HEK293 (cell line): ENCODE measurements around the gene IGF2BP2.

Source experiments
- CTCF ChIA-PET: fragments of 350-600 bp; formaldehyde crosslinking; extraction: SDS; loops from one replicate; lab custom pipeline; 2021; ENCODE audit warnings: antibody characterized with exemption; lab: Yijun Ruan, JAX
- POLR2A ChIA-PET: fragments of 300-600 bp; formaldehyde crosslinking; extraction: SDS; loops from one replicate; lab custom pipeline; 2020; ENCODE audit warnings: antibody characterized with exemption, inconsistent platforms; lab: Yijun Ruan, JAX
- H3K27ac ChIP-seq: fragments of 200-500 bp; sonication (Bioruptor generic); 2 replicates; pipeline ENCODE4 v1.5.1; 2014; ENCODE audit warnings: low read depth, low read length, control low read depth, inconsistent platforms; ENCODE audit errors: extremely low read depth
- H3K36me3 ChIP-seq, 2 experiments: fragments of 200-500 bp in 1 of 2; sonication (Bioruptor generic) in 1 of 2; 1 replicate in 1 of 2; 2 replicates in 1 of 2; pipeline ENCODE4 v1.5.1; 2014 to 2017; ENCODE audit warnings: inconsistent platforms in 2 of 2, low read length in 2 of 2; ENCODE audit not compliant: control insufficient read depth in 2 of 2, insufficient read depth in 1 of 2
- H3K4me1 ChIP-seq: fragments of 200-500 bp; sonication (Bioruptor generic); 2 replicates; pipeline ENCODE4 v1.5.1; 2014; ENCODE audit warnings: mild to moderate bottlenecking, low read length, inconsistent platforms; ENCODE audit not compliant: control insufficient read depth, insufficient read depth
- H3K4me3 ChIP-seq: 2 replicates; pipeline ENCODE4 v1.5.1; 2011; ENCODE audit warnings: low read depth, mild to moderate bottlenecking, control low read depth, low read length, moderate library complexity
- H3K9me3 ChIP-seq: fragments of 200-500 bp; sonication (Bioruptor generic); 2 replicates; pipeline ENCODE4 v1.5.1; 2014; ENCODE audit warnings: low read depth, low read length, inconsistent platforms; ENCODE audit not compliant: control insufficient read depth, insufficient read depth
- CTCF ChIP-seq: fragments of 450-650 bp; formaldehyde crosslinking; IDR thresholded peaks from 2 replicates; pipeline ENCODE4 v1.5.1; 2016; ENCODE audit warnings: missing biosample characterization, missing genetic modification characterization
- GLI4 ChIP-seq: fragments of 450-650 bp; formaldehyde crosslinking; IDR thresholded peaks from 2 replicates; pipeline ENCODE4 v1.5.1; 2016; ENCODE audit warnings: missing biosample characterization, missing genetic modification characterization
- OSR2 ChIP-seq: fragments of 450-650 bp; formaldehyde crosslinking; IDR thresholded peaks from 2 replicates; pipeline ENCODE4 v1.5.1; 2016; ENCODE audit warnings: missing biosample characterization, missing genetic modification characterization
- PRDM6 ChIP-seq: fragments of 450-650 bp; formaldehyde crosslinking; IDR thresholded peaks from 2 replicates; pipeline ENCODE4 v1.5.1; 2017; ENCODE audit warnings: missing biosample characterization, missing genetic modification characterization
- SP2 ChIP-seq: fragments of 450-650 bp; formaldehyde crosslinking; IDR thresholded peaks from 2 replicates; pipeline ENCODE4 v1.5.1; 2016; ENCODE audit warnings: missing biosample characterization, missing genetic modification characterization
- SP7 ChIP-seq: fragments of 450-650 bp; formaldehyde crosslinking; IDR thresholded peaks from 2 replicates; pipeline ENCODE4 v1.5.1; 2016; ENCODE audit warnings: missing biosample characterization, missing genetic modification characterization
- TSHZ1 ChIP-seq: fragments of 450-650 bp; formaldehyde crosslinking; IDR thresholded peaks from 2 replicates; pipeline ENCODE4 v1.5.1; 2016; ENCODE audit warnings: missing biosample characterization, missing genetic modification characterization, borderline replicate concordance
- ZBTB21 ChIP-seq: fragments of 450-650 bp; formaldehyde crosslinking; IDR thresholded peaks from 2 replicates; pipeline ENCODE4 v1.5.1; 2017; ENCODE audit warnings: missing biosample characterization, missing genetic modification characterization
- ZBTB8A ChIP-seq: fragments of 450-650 bp; formaldehyde crosslinking; IDR thresholded peaks from 2 replicates; pipeline ENCODE4 v1.5.1; 2016; ENCODE audit warnings: missing biosample characterization, missing genetic modification characterization
- ZNF175 ChIP-seq: fragments of 450-650 bp; formaldehyde crosslinking; IDR thresholded peaks from 2 replicates; pipeline ENCODE4 v1.5.1; 2016; ENCODE audit warnings: missing biosample characterization, missing genetic modification characterization
- ZNF302 ChIP-seq: fragments of 450-650 bp; formaldehyde crosslinking; IDR thresholded peaks from 2 replicates; pipeline ENCODE4 v1.5.1; 2016; ENCODE audit warnings: missing biosample characterization, missing genetic modification characterization, low read depth
- ZNF37A ChIP-seq: fragments of 450-650 bp; IDR thresholded peaks from 2 replicates; pipeline ENCODE4 v1.5.1; 2018; ENCODE audit warnings: missing biosample characterization, missing genetic modification characterization
- ZNF560 ChIP-seq: fragments of 450-650 bp; formaldehyde crosslinking; IDR thresholded peaks from 2 replicates; pipeline ENCODE4 v1.5.1; 2017; ENCODE audit warnings: missing biosample characterization, missing genetic modification characterization, borderline replicate concordance
- ZNF623 ChIP-seq: fragments of 450-650 bp; formaldehyde crosslinking; IDR thresholded peaks from 2 replicates; pipeline ENCODE4 v1.5.1; 2016; ENCODE audit warnings: missing biosample characterization, missing genetic modification characterization
- ZNF624 ChIP-seq: fragments of 450-650 bp; formaldehyde crosslinking; IDR thresholded peaks from 2 replicates; pipeline ENCODE4 v1.5.1; 2017; ENCODE audit warnings: missing biosample characterization, missing genetic modification characterization
- ZNF629 ChIP-seq: fragments of 450-650 bp; formaldehyde crosslinking; IDR thresholded peaks from 2 replicates; pipeline ENCODE4 v1.5.1; 2017; ENCODE audit warnings: missing biosample characterization, missing genetic modification characterization
- ZNF660 ChIP-seq: fragments of 450-650 bp; IDR thresholded peaks from 2 replicates; pipeline ENCODE4 v1.5.1; 2018; ENCODE audit warnings: missing biosample characterization, mild to moderate bottlenecking, missing genetic modification characterization
- ZNF664 ChIP-seq: fragments of 450-650 bp; formaldehyde crosslinking; IDR thresholded peaks from 2 replicates; pipeline ENCODE4 v1.5.1; 2016; ENCODE audit warnings: missing biosample characterization, missing genetic modification characterization
- ZXDB ChIP-seq: fragments of 450-650 bp; formaldehyde crosslinking; IDR thresholded peaks from 2 replicates; pipeline ENCODE4 v1.5.1; 2016; ENCODE audit warnings: missing biosample characterization, missing genetic modification characterization

The IGF2BP2 gene

GRCh38 chr3:185823078-185824044, 1.5 kb downstream of the IGF2BP2 start (continued):
- TF ChIP-seq TSHZ1 (tag by site-specific recombination) (no peak), ZNF629 (tag by site-specific recombination) (peak; percentile 33; the same call in 1 of the 2 replicates)

- no peaks in the 10 kb centered on the region for H3K9me3 ChIP-seq
- TF ChIP-seq ZXDB = no peak
- no peak for TF ChIP-seq OSR2 (tag by site-specific recombination)
- no peak for TF ChIP-seq ZNF629 (tag by site-specific recombination)
- no peak for TF ChIP-seq ZNF664 (tag by site-specific recombination)
- TF ChIP-seq ZBTB21 (tag by site-specific recombination) = no peak
- no peak for TF ChIP-seq GLI4
- no peak for TF ChIP-seq ZNF302 (tag by site-specific recombination)
- TF ChIP-seq ZNF660 (tag by site-specific recombination) = 0 out of 2 replicates have a peak, but pooled peaks have one; percentile 19
- TF ChIP-seq PRDM6 (tag by site-specific recombination) = peak; percentile 75
- no peak for TF ChIP-seq ZNF623 (tag by site-specific recombination)
- TF ChIP-seq ZNF37A = no peak
- TF ChIP-seq ZNF624 = no peak
- no peak for TF ChIP-seq ZNF560 (tag by site-specific recombination)
- no peak for TF ChIP-seq CTCF (tag by site-specific recombination)
- peak; percentile 31; the same call in 1 of the 2 replicates for TF ChIP-seq SP7 (tag by site-specific recombination)
- no peak for TF ChIP-seq ZNF175
- TF ChIP-seq ZBTB8A (tag by site-specific recombination) = no peak
- TF ChIP-seq SP2 = no peak
- TF ChIP-seq, all 188 proteins: peak for 3
- CTCF ChIA-PET = interaction anchor here (0.6 to 2.9 kb wide), 12 partner anchors 54 to 1497 kb away, joined by 3 to 9 read pairs (median 4); no protein-coding TSS in a partner anchor
- POLR2A ChIA-PET = interaction anchor here (0.6 to 3.0 kb wide), 4 partner anchors 50 to 115 kb away, joined by 3 to 26 read pairs (median 4); partner anchors contain the start of gene TRA2B
- H3K4me1 ChIP-seq = 0 out of 2 replicates have a peak, but pooled peaks cover 7% of the 10 kb centered on the region
- peak overlapping the region; percentile 37; the same call in 1 of the 2 replicates for H3K27ac ChIP-seq
- peaks cover 0 to 4% of the 10 kb centered on the region in 2 experiments; a peak in 1 of 3 replicates for H3K36me3 ChIP-seq
- H3K4me3 ChIP-seq = peak overlapping the region; percentile 94
Measured at GRCh38 chr3:185822221-185823000, 2.4 kb downstream of the IGF2BP2 start.
